COLO829 (cell line): ENCODE measurements around the gene FRMD5.
"Not testable (repeated sequence)": the region's sequence is repeated elsewhere in the genome, so short reads cannot be mapped to it uniquely, and the experiment has no call there.

Source experiments
- DNase-seq: peaks from one replicate; pipeline ENCODE4 v3.0.0; 2012; ENCODE audit warnings: low spot score

FRMD5 gene

DNA sequence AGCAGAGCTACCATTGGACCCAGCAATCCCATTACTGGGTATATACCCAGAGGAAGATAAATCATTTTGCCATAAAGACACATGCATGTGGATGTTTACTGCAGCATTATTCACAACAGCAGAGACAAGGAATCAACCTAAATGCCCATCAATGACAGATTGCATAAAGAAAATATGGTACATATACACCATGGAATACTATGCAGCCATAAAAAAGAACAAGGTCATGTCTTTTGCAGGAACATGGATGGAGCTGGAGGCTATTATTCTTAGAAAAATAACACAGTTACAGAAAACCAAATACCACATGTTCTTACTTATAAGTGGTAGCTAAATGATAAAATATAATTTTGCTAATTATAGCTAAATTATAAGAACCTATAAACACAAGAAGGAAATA lies 162.3 kb downstream of the FRMD5 start:
- DNase-seq = not testable (repeated sequence)

DNA sequence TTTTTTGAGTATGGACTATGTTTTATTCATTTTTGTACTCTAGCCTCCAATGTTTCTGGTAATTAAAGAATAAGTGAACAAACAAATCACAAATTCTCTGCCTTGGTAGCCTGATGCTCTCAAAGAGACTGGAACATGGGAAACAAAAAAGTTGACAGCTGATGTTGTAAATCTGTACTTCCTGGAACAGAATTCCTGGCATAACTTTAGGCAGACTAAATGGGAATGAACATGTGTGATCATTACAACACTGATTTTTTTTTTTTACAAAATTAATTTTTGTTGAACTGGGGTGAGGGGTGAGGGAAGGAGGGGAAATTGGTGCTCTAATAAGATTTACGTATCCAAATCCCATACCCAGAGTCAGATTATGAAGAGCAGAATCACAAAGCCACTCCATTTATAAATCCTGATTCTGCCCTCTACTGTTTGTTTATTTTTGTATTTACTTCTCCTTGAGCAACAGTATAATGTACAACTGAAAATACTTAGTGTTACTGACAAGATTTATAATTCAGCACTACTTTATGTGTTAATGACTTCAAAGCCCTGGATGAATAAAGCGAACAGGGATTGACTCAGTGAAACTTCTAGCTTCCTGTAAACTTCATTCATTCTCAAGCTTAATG lies 165.0 kb downstream of the FRMD5 start:
- no peak for DNase-seq

DNA sequence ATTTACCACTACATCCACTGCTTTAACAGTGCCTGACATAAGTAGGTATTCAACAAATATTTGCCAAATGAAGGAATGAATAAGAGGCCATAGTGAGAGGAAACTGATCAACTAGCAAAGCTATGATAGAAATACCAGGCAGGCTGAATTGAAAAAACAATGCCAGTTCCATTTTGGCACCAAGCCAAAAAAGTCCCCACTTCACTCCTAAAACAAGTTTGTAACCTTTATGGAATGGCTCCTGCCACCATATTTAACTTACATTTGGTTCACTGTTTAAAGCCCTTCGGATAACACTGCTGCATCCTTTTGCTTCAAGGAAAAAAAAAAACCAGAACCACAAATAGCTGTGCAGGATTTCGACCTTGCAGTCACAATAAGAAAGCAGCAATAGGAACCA lies 166.1 kb downstream of the FRMD5 start:
- no peak for DNase-seq

DNA sequence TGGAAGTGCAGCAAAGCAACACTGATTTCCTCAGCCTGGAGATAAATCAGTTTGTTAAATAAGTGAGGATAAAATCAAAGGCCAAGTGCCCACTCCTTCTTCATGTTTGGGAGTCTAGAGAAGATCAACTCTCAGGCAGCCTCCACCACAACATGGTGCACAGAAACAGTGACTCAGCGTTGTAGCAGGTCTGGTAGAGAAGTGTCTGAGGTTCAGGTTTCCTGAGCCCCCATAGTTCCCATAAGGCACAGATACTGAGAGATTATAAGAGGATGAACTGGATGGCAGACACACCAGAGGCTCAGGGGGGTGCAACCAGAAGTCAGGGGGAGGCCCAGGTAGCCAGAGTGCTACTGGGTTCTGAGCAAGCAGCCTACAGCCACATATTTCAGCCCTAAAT lies 166.7 kb downstream of the FRMD5 start:
- no peak for DNase-seq

DNA sequence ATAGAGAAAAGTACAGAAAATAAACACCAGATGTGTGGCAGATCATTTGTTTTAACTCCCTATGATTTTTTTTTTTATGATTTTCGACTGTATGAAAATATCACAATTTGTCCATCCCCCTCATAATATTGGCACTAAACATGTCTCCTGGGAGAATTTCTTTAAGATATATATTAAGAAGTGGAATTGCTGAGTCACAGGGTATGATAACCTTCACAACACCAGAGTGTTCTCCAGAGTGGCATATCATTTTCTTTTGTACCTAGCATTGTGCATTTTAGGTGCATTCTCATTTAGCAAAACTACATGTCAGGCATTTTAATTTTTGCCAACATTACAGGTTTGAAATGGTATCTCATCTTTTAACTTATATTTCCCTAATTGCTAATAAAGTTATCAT lies 170.9 kb downstream of the FRMD5 start:
- no peak for DNase-seq

DNA sequence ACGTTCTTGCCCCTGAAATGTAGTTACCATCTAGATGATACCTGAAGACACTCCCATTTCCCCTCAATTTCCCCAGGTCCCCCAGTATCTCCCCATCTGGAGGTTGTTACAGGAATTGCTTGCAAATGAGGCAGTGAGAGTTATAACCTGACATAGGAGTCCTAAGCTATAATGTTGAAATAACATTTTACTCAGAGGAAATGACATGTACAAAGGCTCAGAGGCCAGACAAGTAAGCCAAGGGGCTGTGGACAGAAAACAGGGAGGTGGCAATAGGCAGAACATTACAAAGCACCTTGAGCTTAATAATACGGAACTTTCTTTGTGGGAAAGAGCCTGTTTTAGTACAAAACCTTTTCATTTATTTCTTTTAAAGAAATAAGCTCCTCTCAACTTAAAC lies 171.9 kb downstream of the FRMD5 start:
- no peak for DNase-seq

DNA sequence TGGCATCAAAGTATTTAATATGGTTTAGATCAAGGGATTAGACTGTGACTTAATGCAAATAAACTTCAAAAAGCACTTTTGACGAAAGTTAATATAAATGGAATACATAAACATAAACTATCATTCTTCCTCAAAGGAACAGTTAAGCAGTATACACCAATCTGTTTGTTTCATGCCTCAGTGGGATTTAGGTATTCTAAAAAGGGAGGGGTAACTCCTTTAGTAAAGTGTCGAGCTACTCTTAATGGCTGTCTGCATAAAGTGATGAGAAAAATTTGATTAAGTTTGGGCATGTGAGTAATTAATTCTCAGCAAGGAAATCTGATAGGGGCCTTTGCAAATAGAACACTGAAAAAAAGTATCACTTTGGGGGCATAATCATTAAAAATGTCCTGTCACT lies 176.9 kb downstream of the FRMD5 start:
- no peak for DNase-seq

DNA sequence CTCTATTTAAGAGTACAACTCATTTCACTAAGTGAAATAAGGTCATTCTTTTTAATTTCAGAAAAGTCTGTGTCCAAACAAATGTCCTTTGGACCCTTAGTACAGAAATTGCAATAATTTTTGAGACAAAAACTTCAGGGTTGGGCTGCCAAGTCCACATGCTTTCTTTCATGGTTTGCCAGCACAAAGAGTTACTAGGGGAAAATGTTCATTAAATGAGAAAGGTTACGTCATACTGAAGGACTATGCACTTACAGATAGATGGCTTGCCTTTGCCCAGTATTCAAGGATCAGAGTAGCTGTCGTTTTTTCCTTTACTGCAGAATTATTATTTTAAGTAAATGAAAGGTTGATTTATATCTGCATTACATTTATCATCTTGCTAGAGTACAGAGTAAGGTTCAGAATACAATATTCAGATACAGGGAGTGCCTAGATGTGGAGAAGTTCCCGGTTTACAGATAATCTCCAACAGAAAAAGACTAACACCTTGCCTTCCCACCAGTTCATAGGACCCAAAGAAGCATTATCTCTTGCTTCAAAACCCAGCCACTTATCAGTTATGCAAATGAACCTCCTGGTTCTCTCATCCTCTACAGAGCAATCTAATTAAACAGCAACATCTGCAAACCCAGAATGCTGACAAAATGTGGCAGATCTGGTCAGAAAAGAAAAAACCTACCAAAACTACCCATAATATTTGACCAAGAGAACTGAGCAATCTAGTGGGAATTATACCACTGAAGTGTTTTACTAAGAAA lies 179.3 kb downstream of the FRMD5 start:
- no peak for DNase-seq

DNA sequence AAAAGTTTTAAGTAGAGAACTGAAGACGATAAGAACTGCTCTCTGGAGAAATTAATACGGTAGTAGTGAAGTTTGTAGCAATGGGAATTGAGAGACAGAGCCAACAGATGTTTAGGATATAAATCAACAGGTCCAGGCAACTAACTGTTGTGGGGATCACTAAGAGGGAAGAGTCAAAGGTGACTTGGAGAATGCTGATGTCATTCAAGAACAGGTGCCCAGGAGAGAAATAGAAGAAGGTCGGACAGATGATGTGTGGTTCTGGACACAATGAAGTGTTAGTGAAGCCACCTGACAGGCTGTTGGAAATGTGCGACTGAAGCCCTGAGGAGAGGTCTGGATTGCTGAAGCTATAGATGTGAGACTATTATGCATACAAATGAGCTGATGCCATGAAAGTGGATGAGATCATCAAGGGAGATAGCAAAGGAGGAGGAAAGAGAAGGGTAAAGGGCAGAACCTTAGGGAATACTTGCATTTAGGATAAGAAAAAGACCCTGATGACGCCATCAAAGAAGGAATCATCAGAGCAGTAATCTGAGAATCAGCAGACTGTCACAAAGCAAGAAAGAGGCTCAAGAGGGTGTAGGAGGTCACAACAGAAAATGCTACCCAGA lies 183.7 kb downstream of the FRMD5 start:
- no peak for DNase-seq

DNA sequence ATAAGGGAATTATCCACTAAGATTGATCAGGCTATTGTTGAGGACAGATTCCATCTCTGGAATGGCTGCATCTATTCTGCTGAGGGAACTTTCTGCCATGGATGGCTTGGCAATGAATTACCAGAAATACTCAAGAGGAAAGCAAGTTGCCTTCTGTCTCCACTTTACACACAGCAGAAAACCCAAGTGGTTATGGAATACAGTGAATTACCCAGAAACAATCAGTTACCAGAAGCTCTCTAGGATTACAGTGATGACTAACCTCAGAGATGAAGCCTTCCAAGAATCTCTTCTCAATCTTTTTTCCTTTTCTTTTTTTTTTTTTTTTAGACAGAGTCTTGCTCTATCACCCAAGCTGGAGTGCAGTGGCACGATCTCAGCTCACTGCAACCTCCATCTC lies 185.0 kb downstream of the FRMD5 start:
- no peak for DNase-seq

DNA sequence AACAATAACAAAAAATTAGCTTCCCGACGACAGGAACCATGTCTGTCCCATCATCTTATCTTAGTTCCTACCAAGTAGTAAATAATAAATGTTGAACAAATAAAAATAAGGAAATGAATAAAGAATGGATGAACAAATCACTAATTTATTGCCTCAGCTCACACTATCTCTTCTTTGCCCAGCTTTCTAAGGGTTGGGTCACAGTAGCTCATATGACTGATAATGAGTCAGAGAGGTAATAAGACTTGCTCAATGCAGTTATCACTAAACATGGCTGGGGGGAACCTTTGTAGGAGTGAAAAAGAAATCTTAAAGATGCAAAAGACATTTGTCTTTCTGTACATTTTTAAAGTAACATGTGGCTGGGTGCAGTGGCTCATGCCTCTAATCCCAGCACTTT lies 186.0 kb downstream of the FRMD5 start:
- DNase-seq = peak; percentile 40

DNA sequence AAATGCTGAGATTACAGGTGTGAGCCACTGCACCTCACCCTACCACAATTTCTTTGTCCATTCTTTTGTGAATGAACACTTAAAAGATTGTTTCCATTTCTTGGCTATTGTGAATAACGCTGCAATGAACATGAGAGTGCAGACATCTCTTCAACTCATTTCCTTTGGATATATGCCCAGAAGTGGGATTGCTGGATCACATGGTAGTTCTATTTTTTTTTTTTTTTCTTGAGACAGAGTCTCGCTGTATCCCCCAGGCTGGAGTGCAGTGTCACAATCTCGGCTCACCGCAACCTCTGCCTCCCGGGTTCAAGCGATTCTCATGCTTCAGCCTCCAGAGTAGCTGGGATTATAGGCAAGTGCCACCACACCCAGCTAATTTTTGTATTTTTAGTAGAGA lies 194.8 kb downstream of the FRMD5 start:
- DNase-seq = not testable (repeated sequence)

DNA sequence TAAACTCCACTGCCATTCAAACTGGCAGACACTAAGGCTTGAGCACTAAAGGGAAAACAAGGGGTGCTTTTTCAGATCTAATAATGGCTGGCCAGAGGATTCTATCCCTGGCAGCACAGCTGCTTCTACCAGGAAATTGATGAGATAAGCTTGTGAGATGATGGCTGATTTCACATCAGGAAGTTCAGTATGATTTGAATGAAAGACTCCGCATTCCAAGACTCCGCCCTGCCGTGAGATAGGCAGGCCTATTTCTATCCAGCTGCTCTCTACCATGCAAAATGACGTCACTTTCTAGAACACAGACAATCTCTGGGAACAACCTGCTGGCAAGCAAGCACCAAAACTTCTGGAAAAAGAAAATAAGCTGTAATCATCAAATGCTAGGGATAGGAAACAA lies 196.5 kb downstream of the FRMD5 start:
- no peak for DNase-seq

DNA sequence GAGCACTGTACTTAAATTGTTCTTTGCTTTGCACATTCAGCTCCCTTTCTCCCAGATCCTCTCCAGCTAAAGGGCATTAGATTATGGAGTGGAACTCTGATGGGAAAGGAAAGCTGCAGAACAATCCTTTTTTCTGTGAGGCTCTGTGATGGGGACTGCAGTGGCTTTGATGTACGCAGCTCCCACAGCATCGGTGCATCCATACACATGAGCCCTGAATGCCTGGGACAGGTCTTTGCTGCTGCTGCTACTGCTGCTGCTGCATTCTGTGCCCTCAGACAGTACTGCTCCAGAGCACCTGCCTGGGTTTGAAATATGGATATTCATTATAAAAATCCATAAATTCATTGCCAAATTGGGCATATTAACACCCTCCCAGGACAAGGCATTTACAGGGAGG lies 203.9 kb downstream of the FRMD5 start:
- DNase-seq = no peak

DNA sequence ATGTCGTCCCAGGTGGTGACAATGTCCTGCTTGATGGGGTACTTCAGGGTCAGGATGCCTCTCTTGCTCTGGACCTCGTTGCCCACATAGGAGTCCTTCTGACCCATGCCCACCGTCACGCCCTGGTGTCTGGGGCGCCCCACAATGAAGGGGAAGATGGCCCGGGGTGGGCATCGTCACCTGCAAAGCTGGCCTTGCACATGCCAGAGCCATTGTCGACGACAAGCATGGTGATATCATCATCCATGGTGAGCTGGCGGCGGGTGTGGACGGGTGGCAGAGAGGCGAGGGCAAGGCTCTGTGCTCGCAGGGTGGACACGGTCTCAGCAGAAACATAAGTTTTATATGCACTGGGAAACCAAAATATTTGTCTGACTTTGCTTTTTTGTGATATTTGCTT lies 205.1 kb downstream of the FRMD5 start:
- no peak for DNase-seq

DNA sequence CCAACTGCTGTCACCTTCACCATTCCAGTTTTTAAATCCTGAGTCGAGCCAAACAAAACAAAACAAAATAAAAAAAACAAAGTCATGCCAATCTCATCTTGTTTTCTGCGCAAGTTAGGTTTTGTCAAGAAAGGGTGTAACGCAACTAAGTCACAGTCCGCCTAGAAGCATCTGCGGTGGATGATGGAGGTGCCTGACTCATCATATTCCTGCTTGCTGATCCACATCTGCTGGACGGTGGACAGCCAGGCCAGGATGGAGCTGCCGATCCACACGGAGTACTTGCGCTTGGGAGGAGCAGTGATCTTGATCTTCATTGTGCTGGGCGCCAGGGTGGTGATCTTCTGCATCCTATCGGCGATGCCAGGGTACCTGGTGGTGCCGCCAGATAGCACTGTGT lies 206.2 kb downstream of the FRMD5 start:
- no peak for DNase-seq

DNA sequence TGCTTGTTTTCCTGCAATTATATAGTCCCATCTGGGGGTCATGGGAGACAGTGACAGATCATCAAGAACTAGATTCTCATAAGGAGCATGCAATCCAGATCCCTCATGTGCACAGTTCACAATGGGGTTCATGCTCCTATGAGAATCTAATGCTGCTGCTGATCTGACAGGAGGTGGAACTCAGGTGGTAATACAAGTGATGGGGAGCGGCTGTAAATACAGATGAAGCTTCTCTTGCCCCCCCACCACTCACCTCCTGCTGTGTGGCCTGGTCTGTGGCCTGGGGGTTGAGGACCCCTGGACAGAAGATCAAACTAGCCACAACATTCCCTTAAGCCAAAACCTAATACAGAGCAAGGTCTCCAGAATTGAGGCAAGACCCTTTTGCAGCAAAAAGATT lies 207.1 kb downstream of the FRMD5 start:
- DNase-seq = no peak

DNA sequence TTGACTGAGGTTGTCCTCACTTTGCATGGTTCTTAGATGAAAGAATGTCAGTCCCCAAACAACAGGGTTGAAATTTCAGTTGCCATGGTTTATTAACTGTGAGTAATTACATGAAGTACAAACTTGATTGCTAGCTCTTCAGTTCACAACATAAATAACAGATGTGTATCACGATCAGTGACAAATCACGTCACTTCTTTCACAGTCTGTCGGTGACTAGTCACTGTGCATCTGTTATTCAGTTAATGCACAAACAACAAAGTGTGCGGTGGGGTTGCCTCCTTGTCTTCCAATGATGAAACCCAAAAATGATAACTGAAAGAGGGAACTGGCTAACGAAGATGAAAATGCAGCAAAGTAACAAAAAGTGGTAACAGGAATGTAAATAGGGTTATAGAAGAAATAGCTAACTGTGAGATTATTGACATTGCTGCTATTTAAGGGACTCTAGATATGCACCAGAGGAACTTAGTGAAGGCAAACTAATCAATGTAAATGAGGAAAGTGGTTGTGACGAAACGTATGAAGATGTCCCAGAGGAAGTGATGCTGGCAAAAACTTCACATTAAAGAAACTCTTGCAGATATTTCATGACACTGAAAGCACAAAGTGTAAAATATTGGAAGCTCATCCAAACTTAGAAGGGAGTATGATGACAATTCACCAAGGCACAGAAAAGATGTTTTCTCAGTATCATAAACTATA lies 208.9 kb downstream of the FRMD5 start:
- no peak for DNase-seq

DNA sequence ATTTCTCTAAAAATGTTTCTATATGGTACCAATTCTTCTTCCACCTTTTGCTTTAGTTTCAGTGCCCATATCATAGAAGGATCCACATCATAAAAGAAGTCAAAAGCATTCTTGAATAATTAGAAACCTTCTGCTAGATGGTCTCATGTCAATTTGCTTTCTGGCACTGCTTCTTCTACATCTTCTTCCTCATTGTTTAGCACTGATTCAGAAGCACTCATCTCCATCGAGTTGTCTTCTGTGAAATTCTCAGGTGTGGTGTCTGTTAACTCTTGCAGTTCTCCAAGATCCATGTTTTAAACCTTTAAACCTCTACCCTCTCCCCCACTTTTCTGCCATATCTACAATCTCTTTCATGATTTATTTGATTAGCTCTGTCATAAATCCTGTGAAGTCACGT lies 213.5 kb downstream of the FRMD5 start:
- no peak for DNase-seq

DNA sequence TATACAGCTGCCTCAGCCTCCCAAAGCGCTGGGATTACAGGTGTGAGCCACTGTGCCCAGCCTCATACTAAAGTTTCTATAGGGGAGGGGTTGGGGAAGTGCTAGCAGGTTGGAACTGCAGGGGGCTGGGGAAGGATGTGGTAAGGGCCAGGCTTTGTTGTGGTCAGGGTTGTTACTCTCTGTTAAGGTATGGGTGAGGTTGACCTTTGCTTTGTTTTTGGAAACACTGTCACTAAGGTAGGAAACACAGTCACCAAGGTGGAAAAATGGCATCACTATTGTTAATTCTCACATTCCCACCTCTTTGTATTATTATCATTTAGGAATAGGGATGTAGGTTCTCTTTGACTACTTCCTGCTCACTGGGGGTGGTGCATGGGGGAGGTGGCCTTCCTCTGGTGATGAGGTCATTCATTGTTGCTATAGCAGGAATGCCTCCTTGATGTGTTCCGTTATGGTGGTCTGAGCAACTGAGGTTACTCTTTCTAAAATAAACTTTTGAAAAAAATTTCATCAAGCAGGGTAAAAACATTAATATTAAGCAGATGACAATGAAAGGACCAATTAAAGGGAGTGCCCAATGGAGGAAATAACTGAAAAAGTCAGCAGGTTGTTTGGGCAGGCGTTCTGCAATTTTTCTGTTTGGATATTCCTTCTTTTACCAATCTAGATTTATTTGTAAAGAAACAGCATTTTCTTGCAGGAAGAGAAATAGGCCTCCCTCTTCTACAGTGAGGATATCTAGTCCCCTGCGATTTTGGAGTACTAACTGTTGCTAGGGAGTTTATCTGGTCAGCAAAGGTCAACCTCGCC lies 217.8 kb downstream of the FRMD5 start:
- DNase-seq = no peak

DNA sequence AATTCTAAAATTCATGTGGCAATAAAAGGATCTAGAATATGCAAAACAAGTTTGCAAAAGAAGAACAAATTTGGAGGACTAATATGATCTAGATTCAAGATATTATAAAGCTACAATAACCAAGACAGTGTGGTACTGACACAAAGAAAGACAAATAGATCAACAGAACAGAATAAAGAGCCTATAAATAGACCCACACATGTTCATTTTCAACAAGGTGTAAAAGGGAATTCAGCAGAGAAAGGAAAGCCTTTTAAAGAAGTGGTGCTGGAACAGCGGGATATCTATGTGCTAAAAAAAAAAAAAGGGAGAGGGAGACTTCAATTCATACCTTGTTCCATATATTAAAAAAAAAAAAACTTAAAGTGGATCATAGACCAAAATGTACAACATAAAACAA lies 219.3 kb downstream of the FRMD5 start:
- DNase-seq = no peak

DNA sequence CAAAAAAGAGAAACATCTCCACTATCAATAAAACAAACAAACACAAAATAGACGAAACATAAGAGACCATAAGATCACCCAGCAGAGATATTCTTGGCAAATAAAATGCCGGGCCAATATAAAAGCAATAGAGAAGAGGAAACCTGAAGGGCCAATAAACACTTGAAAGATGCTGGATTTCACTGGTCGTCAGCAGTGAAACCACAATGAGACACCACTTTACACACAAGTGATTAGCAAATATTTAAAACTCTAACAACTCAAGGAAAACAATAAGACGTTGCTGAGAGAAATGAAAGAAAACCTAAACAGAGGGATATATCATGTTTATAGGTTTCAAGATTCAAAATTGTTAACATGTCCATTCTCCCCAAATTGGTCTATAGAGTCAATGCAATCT lies 219.7 kb downstream of the FRMD5 start:
- DNase-seq = no peak
